H1 (cell line): ENCODE data around the gene SLC25A22. TPM values are rescaled to one million over a fixed set of nuclear protein-coding genes. Genes with fewer than 3 reads are reported as not detected.

Experiments used
- CTCF ChIA-PET: fragments of 300-600 bp; sonication (Branson Sonifier 250); formaldehyde crosslinking; loops from one replicate; lab custom pipeline; 2021; ENCODE audit not compliant: partially characterized antibody; lab: Charles Lee
- POLR2A ChIA-PET: fragments of 300-600 bp; sonication (Branson Sonifier 250); formaldehyde crosslinking; loops from one replicate; lab custom pipeline; 2021; ENCODE audit warnings: inconsistent platforms; ENCODE audit not compliant: partially characterized antibody; lab: Charles Lee
- DNase-seq, 2 experiments: peaks; one replicate each; pipeline versions ENCODE4 v3.0.0 to v3.0.0-alpha.2; 2010 to 2022; ENCODE audit warnings: low spot score in 2 of 2, low read depth in 1 of 2, mixed read lengths in 1 of 2
- FAIRE-seq: peaks from 2 replicates; lab custom pipeline; 2011; peaks lifted over from hg19 to GRCh38; lab: Jason Lieb, UNC
- H2AFZ ChIP-seq: 2 replicates; pipeline ENCODE4 v1.8.1; 2012; ENCODE audit warnings: low read length, inconsistent platforms
- H2AK5ac ChIP-seq: 2 replicates; pipeline ENCODE4 v1.6.1; 2013; ENCODE audit warnings: low read depth, low read length
- H2BK120ac ChIP-seq: replicated peaks from 2 replicates; pipeline ENCODE3; 2013; ENCODE audit warnings: low read depth, low read length, inconsistent platforms
- H2BK12ac ChIP-seq: 2 replicates; pipeline ENCODE4 v1.6.1; 2013; ENCODE audit warnings: low read depth, low read length
- H2BK15ac ChIP-seq: 2 replicates; pipeline ENCODE4 v1.6.1; 2013; ENCODE audit warnings: low read length
- H2BK20ac ChIP-seq: 2 replicates; pipeline ENCODE4 v1.6.1; 2013; ENCODE audit warnings: low read length
- H2BK5ac ChIP-seq: 2 replicates; pipeline ENCODE4 v1.6.1; 2013; ENCODE audit warnings: low read depth, low read length
- H3K14ac ChIP-seq: 2 replicates; pipeline ENCODE4 v1.6.1; 2013; ENCODE audit warnings: inconsistent platforms; ENCODE audit not compliant: insufficient read length
- H3K18ac ChIP-seq: 2 replicates; pipeline ENCODE4 v1.6.1; 2013; ENCODE audit warnings: low read length; ENCODE audit errors: extremely low read depth
- H3K23ac ChIP-seq: 2 replicates; pipeline ENCODE4 v1.6.1; 2013; ENCODE audit warnings: inconsistent platforms; ENCODE audit not compliant: insufficient read length
- H3K23me2 ChIP-seq: 2 replicates; pipeline ENCODE4 v1.6.1; 2013; ENCODE audit warnings: low read depth, low read length
- H3K27ac ChIP-seq: 2 replicates; pipeline ENCODE4 v1.6.1; 2011; ENCODE audit warnings: low read depth, low read length, inconsistent platforms
- H3K27me3 ChIP-seq, 4 experiments: replicated peaks in 1 of 4; 1 replicate in 1 of 4; 2 replicates in 3 of 4; pipeline versions ENCODE4 v1.6.1 to v1.8.1; 2011 to 2013; ENCODE audit warnings: low read length in 3 of 4, mild to moderate bottlenecking in 3 of 4, inconsistent platforms in 2 of 4, mixed read lengths in 2 of 4, moderate library complexity in 1 of 4; ENCODE audit not compliant: control insufficient read depth in 3 of 4, insufficient read depth in 3 of 4; ENCODE audit errors: extremely low read depth in 1 of 4
- H3K36me3 ChIP-seq, 4 experiments: 2 replicates each; pipeline versions ENCODE4 v1.6.1 to v1.8.1; 2011 to 2013; ENCODE audit warnings: mild to moderate bottlenecking in 4 of 4, low read length in 3 of 4, moderate library complexity in 2 of 4, control low read depth in 1 of 4, inconsistent platforms in 1 of 4; ENCODE audit not compliant: insufficient read depth in 4 of 4, control insufficient read depth in 2 of 4
- H3K4ac ChIP-seq: replicated peaks from 2 replicates; pipeline ENCODE3; 2013; ENCODE audit warnings: low read length, low read depth, mixed read lengths, inconsistent platforms; ENCODE audit not compliant: insufficient read length
- H3K4me1 ChIP-seq, 4 experiments: replicated peaks in 1 of 4; 1 replicate in 1 of 4; 2 replicates in 3 of 4; pipeline versions ENCODE4 v1.6.1 to v1.8.1; 2011 to 2013; ENCODE audit warnings: low read length in 3 of 4, inconsistent platforms in 2 of 4, mixed read lengths in 1 of 4; ENCODE audit not compliant: insufficient read depth in 4 of 4, control insufficient read depth in 3 of 4
- H3K4me2 ChIP-seq, 2 experiments: 2 replicates each; pipeline versions ENCODE4 v1.6.1 to v1.8.1; 2011 to 2013; ENCODE audit warnings: low read depth in 2 of 2, low read length in 2 of 2, control low read depth in 1 of 2, inconsistent platforms in 1 of 2, mild to moderate bottlenecking in 1 of 2; ENCODE audit not compliant: insufficient read depth in 1 of 2
- H3K4me3 ChIP-seq, 4 experiments: fragments of 200-600, 300-600 bp in 1 of 4; sonication (generic), shearing (Covaris generic), sonication (Bioruptor Twin) in 1 of 4; 2 replicates each; pipeline versions ENCODE4 v1.5.1 to v1.8.1; 2011 to 2016; ENCODE audit warnings: low read length in 4 of 4, low read depth in 3 of 4, control low read depth in 2 of 4, inconsistent platforms in 2 of 4, mild to moderate bottlenecking in 2 of 4, mixed read lengths in 1 of 4, moderate library complexity in 1 of 4; ENCODE audit not compliant: insufficient read depth in 2 of 4; ENCODE audit errors: extremely low read depth in 1 of 4
- H3K56ac ChIP-seq: replicated peaks from 2 replicates; pipeline ENCODE3; 2013; ENCODE audit warnings: low read depth, mild to moderate bottlenecking, mixed read lengths, low read length, inconsistent platforms; ENCODE audit not compliant: insufficient read length
- H3K79me1 ChIP-seq: 2 replicates; pipeline ENCODE4 v1.6.1; 2013; ENCODE audit warnings: low read depth, low read length, control low read depth
- H3K79me2 ChIP-seq, 2 experiments: 2 replicates each; pipeline versions ENCODE4 v1.6.1 to v1.8.1; 2012 to 2013; ENCODE audit warnings: low read length in 2 of 2, mild to moderate bottlenecking in 2 of 2, inconsistent platforms in 1 of 2; ENCODE audit not compliant: insufficient read depth in 2 of 2, control insufficient read depth in 1 of 2
- H3K9ac ChIP-seq, 4 experiments: replicated peaks in 1 of 4; 1 replicate in 1 of 4; 2 replicates in 3 of 4; pipeline versions ENCODE4 v1.6.1 to v1.8.1; 2011 to 2013; ENCODE audit warnings: low read depth in 3 of 4, low read length in 3 of 4, control low read depth in 2 of 4, mild to moderate bottlenecking in 2 of 4, moderate library complexity in 2 of 4, inconsistent platforms in 1 of 4; ENCODE audit errors: extremely low read depth in 1 of 4
- H3K9me3 ChIP-seq, 2 experiments: 2 replicates each; pipeline versions ENCODE4 v1.6.1 to v1.8.1; 2012 to 2013; ENCODE audit warnings: mild to moderate bottlenecking in 2 of 2, moderate library complexity in 2 of 2, control low read depth in 1 of 2, inconsistent platforms in 1 of 2, low read depth in 1 of 2, low read length in 1 of 2, mixed read lengths in 1 of 2; ENCODE audit not compliant: insufficient read depth in 2 of 2
- H4K20me1 ChIP-seq, 2 experiments: replicated peaks in 1 of 2; 2 replicates each; pipeline versions ENCODE3 to v1.8.1; 2011 to 2013; ENCODE audit warnings: inconsistent platforms in 2 of 2, low read length in 2 of 2, mild to moderate bottlenecking in 1 of 2; ENCODE audit not compliant: insufficient read depth in 2 of 2, control insufficient read depth in 1 of 2
- H4K5ac ChIP-seq: 2 replicates; pipeline ENCODE4 v1.6.1; 2013; ENCODE audit warnings: low read length, low read depth, mixed read lengths, inconsistent platforms; ENCODE audit not compliant: insufficient read length
- H4K8ac ChIP-seq: 2 replicates; pipeline ENCODE4 v1.8.0; 2013; ENCODE audit warnings: mild to moderate bottlenecking, moderate library complexity, low read length, inconsistent platforms; ENCODE audit not compliant: insufficient read depth; ENCODE audit errors: extremely low read depth
- H4K91ac ChIP-seq: replicated peaks from 2 replicates; pipeline ENCODE3; 2013; ENCODE audit warnings: low read length, mixed read lengths, inconsistent platforms; ENCODE audit not compliant: insufficient read length
- BRCA1 ChIP-seq: IDR thresholded peaks from 2 replicates; pipeline ENCODE4 v1.6.1; 2012; ENCODE audit warnings: low read depth, low read length, improper control_type of control experiment
- CHD2 ChIP-seq: IDR thresholded peaks from 2 replicates; pipeline ENCODE4 v1.6.1; 2012; ENCODE audit warnings: low read length, improper control_type of control experiment
- CTCF ChIP-seq, 3 experiments: IDR thresholded peaks; 1 replicate in 2 of 3; 2 replicates in 1 of 3; pipeline versions ENCODE4 v1.5.1 to v1.6.1; 2011; ENCODE audit warnings: low read length in 3 of 3, mild to moderate bottlenecking in 3 of 3, inconsistent platforms in 2 of 3, low read depth in 1 of 3, moderate library complexity in 1 of 3; ENCODE audit not compliant: insufficient read depth in 1 of 3; ENCODE audit errors: control extremely low read depth in 1 of 3
- EP300 ChIP-seq, 2 experiments: IDR thresholded peaks; 1 replicate in 1 of 2; 2 replicates in 1 of 2; pipeline ENCODE4 v1.6.1; 2011 to 2012; ENCODE audit warnings: low read depth in 2 of 2, low read length in 2 of 2, mild to moderate bottlenecking in 2 of 2, borderline replicate concordance in 1 of 2, inconsistent platforms in 1 of 2, moderate library complexity in 1 of 2
- GTF2F1 ChIP-seq: IDR thresholded peaks from 2 replicates; pipeline ENCODE4 v1.6.1; 2012; ENCODE audit warnings: low read depth, low read length, improper control_type of control experiment, borderline replicate concordance
- JUND ChIP-seq: IDR thresholded peaks from 2 replicates; pipeline ENCODE4 v1.6.1; 2011; ENCODE audit warnings: mild to moderate bottlenecking, improper control_type of control experiment, low read length
- KDM4A ChIP-seq: IDR thresholded peaks from one replicate; pipeline ENCODE4 v1.7.1; 2012; ENCODE audit warnings: low read depth, mild to moderate bottlenecking, moderate library complexity, low read length, inconsistent platforms; ENCODE audit not compliant: severe bottlenecking
- POLR2AphosphoS5 ChIP-seq: IDR thresholded peaks from 2 replicates; pipeline ENCODE4 v1.6.1; 2011; ENCODE audit warnings: low read depth, low read length
- SIX5 ChIP-seq: IDR thresholded peaks from 2 replicates; pipeline ENCODE4 v1.6.1; 2011; ENCODE audit warnings: mild to moderate bottlenecking, low read depth, low read length
- TBP ChIP-seq: IDR thresholded peaks from 2 replicates; pipeline ENCODE4 v1.6.1; 2011; ENCODE audit warnings: low read depth, low read length, improper control_type of control experiment
- WGBS, 2 experiments: shearing (Covaris generic) in 1 of 2; methylation state at CpG; one replicate each; pipeline versions ENCODE4 v1.1.6 to v1.1.7; 2013 to 2015; ENCODE audit warnings: low lambda C conversion rate in 2 of 2, mixed read lengths in 2 of 2, inconsistent platforms in 1 of 2, low coverage in 1 of 2, missing lambda C conversion rate in 1 of 2; ENCODE audit not compliant: insufficient replicate concordance in 2 of 2, insufficient coverage in 1 of 2, insufficient read length in 1 of 2; ENCODE audit errors: extremely low coverage in 1 of 2, missing lambda C conversion rate in 1 of 2; 5-methylcytosine and 5-hydroxymethylcytosine counted together
- polyA plus RNA-seq, 7 experiments: library from polyadenylated mRNA; depleted of rRNA in 3 of 7; stranded (reverse) in 5 of 7; unstranded in 2 of 7; fragments of >200 nt in 5 of 7; fragments of 200-250 nt in 2 of 7; gene quantifications; 1 replicate in 5 of 7; 2 replicates in 1 of 7; 4 replicates in 1 of 7; pipeline versions ENCODE4 v1.2.1 to v1.2.3, GENCODE V29; 2011 to 2013; ENCODE audit warnings: missing spikeins in 2 of 7, mixed read lengths in 2 of 7
- total RNA-seq: library from RNA; stranded (reverse); fragmentation: NEBNext Ultra II Directional; extraction: Animal tissue kit (Norgen Biotek cat#: 25700); gene quantifications from 2 replicates; pipeline ENCODE4 v1.2.1, GENCODE V29; 2021

Gene SLC25A22
- total and polyA plus RNA-seq, 2 of the 8 experiments (the other 6 are each of a cell fraction or from before 2014, with no cell fraction given), result 31.5 to 48.0 TPM

- H2BK15ac ChIP-seq, result no peak overlapping the region
- H2BK5ac ChIP-seq, result no peak overlapping the region
- H3K9me3 ChIP-seq, result no peaks in the 10 kb centered on the region
- H2BK20ac ChIP-seq, result no peak overlapping the region
- no peak overlapping the region for H3K4ac ChIP-seq
- H4K91ac ChIP-seq, result no peak overlapping the region
- H2BK12ac ChIP-seq, result no peak overlapping the region
- H3K27me3 ChIP-seq, result no peaks in the 10 kb centered on the region
- ChIA-PET POLR2A (interaction anchor here (0.6 to 53.0 kb wide), 6 partner anchors 8 to 235 kb away, joined by 3 to 1917 read pairs (median 6); partner anchors contain the start of genes CD151, CRACR2B, PNPLA2 and POLR2L), CTCF (interaction anchor here (1.0 kb wide), 1 partner anchor 9 kb away, joined by 3 read pairs; no protein-coding TSS in a partner anchor)
- no peak overlapping the region for H3K4me3 ChIP-seq
- H3K23ac ChIP-seq, result no peak overlapping the region
- no peak overlapping the region for H4K5ac ChIP-seq
- no peak overlapping the region for H3K18ac ChIP-seq
- WGBS, 2 experiments, result 86% methylated on average over 18 of the region's 28 CpGs; no CpG with 5 or more reads in 1 of the 2 experiments
- no peak for DNase-seq
- FAIRE-seq, result no peak
- H3K79me1 ChIP-seq, result peaks cover 3% of the 10 kb centered on the region; the same call in 1 of the 2 replicates
- H3K9ac ChIP-seq, result no peak overlapping the region
- peaks cover 2 to 10% of the 10 kb centered on the region in 2 experiments for H4K20me1 ChIP-seq
- H3K56ac ChIP-seq, result no peak overlapping the region
- H4K8ac ChIP-seq, result no peak overlapping the region
- no peak overlapping the region for H3K27ac ChIP-seq
- H3K4me1 ChIP-seq, result peaks cover 0 to 22% (median 13%) of the 10 kb centered on the region in 4 experiments; a peak in 6 of 7 replicates
- no peak overlapping the region for H2AK5ac ChIP-seq
- no peak overlapping the region for H2AFZ ChIP-seq
- no peak overlapping the region for H3K4me2 ChIP-seq
- no peaks in the 10 kb centered on the region for H3K79me2 ChIP-seq
- H3K23me2 ChIP-seq, result no peaks in the 10 kb centered on the region; the same call in 1 of the 2 replicates
- no peak overlapping the region for H2BK120ac ChIP-seq
- peaks cover 0 to 9% (median 0%) of the 10 kb centered on the region in 4 experiments; a peak in 2 of 8 replicates for H3K36me3 ChIP-seq
- no peak overlapping the region for H3K14ac ChIP-seq
- TF ChIP-seq JUND (no peak), EP300 (IDR thresholded peaks at IDR 0.05; ENCODE audit: borderline replicate concordance in 1 of 2, low read depth in 2 of 2, low read length in 2 of 2) (no peak), CTCF (IDR thresholded peaks at IDR 0.05; ENCODE audit: control extremely low read depth in 1 of 3, insufficient read depth in 1 of 3, low read depth in 1 of 3, low read length in 3 of 3) (no peak), BRCA1 (no peak), KDM4A (no peak), TBP (no peak), CHD2 (no peak), POLR2AphosphoS5 (no peak), GTF2F1 (no peak), SIX5 (no peak)
Observed at GRCh38 chr11:788009-788640, 10.0 kb downstream of the SLC25A22 start.
